HL-60 (cell line): ENCODE measurements around the gene TUG1.

ENCODE experiments used
- DNase-seq, 2 experiments: peaks; one replicate each; pipeline ENCODE4 v3.0.0-alpha.2; 2010 to 2020; ENCODE audit warnings: low read depth in 1 of 2, low spot score in 1 of 2
- H3K27ac ChIP-seq: fragments of 250-450 bp; sonication (Bioruptor Pico); replicated peaks from 2 replicates; pipeline ENCODE4 v1.5.1; 2020; ENCODE audit warnings: mild to moderate bottlenecking, moderate library complexity
- H3K27me3 ChIP-seq: fragments of 250-450 bp; sonication (Bioruptor Pico); 2 replicates; pipeline ENCODE4 v1.5.1; 2021; ENCODE audit warnings: mild to moderate bottlenecking, moderate library complexity; ENCODE audit not compliant: insufficient read depth, poor library complexity, severe bottlenecking
- H3K4me3 ChIP-seq: replicated peaks from 2 replicates; pipeline ENCODE4 v1.5.1; 2011; ENCODE audit warnings: mild to moderate bottlenecking, control low read depth, low read length; ENCODE audit not compliant: insufficient read depth
- CTCF ChIP-seq: IDR thresholded peaks from one replicate; pipeline ENCODE4 v1.5.1; 2011; ENCODE audit warnings: low read length, control low read depth, inconsistent platforms; ENCODE audit not compliant: insufficient read depth
- GABPA ChIP-seq: IDR thresholded peaks from 2 replicates; pipeline ENCODE4 v1.6.1; 2012; ENCODE audit warnings: low read depth
- POLR2AphosphoS5 ChIP-seq: IDR thresholded peaks from 2 replicates; pipeline ENCODE4 v1.6.1; 2012; ENCODE audit warnings: low read depth
- SPI1 ChIP-seq: IDR thresholded peaks from 2 replicates; pipeline ENCODE4 v1.6.1; 2012; ENCODE audit warnings: low read depth, mild to moderate bottlenecking, borderline replicate concordance
- TF ChIP-seq, protein P1 (sequence below): IDR thresholded peaks from 2 replicates; pipeline ENCODE4 v1.6.1; 2012; ENCODE audit warnings: low read depth; ENCODE audit not compliant: insufficient replicate concordance

TUG1 gene

GRCh38 chr22:31022516-31022915 is 53.5 kb downstream of the TUG1 start:
- no peak overlapping the region for H3K4me3 ChIP-seq
- H3K27ac ChIP-seq: no peak overlapping the region
- H3K27me3 ChIP-seq: no peaks in the 10 kb centered on the region
- DNase-seq: no peak
- TF ChIP-seq CTCF (no peak), POLR2AphosphoS5 (no peak), GABPA (no peak), SPI1 (no peak)
- TF ChIP-seq, protein P1, sequence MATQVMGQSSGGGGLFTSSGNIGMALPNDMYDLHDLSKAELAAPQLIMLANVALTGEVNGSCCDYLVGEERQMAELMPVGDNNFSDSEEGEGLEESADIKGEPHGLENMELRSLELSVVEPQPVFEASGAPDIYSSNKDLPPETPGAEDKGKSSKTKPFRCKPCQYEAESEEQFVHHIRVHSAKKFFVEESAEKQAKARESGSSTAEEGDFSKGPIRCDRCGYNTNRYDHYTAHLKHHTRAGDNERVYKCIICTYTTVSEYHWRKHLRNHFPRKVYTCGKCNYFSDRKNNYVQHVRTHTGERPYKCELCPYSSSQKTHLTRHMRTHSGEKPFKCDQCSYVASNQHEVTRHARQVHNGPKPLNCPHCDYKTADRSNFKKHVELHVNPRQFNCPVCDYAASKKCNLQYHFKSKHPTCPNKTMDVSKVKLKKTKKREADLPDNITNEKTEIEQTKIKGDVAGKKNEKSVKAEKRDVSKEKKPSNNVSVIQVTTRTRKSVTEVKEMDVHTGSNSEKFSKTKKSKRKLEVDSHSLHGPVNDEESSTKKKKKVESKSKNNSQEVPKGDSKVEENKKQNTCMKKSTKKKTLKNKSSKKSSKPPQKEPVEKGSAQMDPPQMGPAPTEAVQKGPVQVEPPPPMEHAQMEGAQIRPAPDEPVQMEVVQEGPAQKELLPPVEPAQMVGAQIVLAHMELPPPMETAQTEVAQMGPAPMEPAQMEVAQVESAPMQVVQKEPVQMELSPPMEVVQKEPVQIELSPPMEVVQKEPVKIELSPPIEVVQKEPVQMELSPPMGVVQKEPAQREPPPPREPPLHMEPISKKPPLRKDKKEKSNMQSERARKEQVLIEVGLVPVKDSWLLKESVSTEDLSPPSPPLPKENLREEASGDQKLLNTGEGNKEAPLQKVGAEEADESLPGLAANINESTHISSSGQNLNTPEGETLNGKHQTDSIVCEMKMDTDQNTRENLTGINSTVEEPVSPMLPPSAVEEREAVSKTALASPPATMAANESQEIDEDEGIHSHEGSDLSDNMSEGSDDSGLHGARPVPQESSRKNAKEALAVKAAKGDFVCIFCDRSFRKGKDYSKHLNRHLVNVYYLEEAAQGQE: no peak
